Activated CD4-positive, alpha-beta T cell treated with anti-CD3 and anti-CD28 coated beads, Interleukin-2, amount 50 U/mL, for 16 hours (primary cell): ENCODE data around the gene FCER2.
A peak's percentile ranks its signal among the peaks of the same experiment; 100 is the strongest.
"Not testable (repeated sequence)": the region's sequence is repeated elsewhere in the genome, so short reads cannot be mapped to it uniquely, and the experiment has no call there.

Experiments used
- DNase-seq: peaks from one replicate; pipeline ENCODE4 v3.0.0-alpha.2; 2020

Gene FCER2, protein sequence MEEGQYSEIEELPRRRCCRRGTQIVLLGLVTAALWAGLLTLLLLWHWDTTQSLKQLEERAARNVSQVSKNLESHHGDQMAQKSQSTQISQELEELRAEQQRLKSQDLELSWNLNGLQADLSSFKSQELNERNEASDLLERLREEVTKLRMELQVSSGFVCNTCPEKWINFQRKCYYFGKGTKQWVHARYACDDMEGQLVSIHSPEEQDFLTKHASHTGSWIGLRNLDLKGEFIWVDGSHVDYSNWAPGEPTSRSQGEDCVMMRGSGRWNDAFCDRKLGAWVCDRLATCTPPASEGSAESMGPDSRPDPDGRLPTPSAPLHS

DNA sequence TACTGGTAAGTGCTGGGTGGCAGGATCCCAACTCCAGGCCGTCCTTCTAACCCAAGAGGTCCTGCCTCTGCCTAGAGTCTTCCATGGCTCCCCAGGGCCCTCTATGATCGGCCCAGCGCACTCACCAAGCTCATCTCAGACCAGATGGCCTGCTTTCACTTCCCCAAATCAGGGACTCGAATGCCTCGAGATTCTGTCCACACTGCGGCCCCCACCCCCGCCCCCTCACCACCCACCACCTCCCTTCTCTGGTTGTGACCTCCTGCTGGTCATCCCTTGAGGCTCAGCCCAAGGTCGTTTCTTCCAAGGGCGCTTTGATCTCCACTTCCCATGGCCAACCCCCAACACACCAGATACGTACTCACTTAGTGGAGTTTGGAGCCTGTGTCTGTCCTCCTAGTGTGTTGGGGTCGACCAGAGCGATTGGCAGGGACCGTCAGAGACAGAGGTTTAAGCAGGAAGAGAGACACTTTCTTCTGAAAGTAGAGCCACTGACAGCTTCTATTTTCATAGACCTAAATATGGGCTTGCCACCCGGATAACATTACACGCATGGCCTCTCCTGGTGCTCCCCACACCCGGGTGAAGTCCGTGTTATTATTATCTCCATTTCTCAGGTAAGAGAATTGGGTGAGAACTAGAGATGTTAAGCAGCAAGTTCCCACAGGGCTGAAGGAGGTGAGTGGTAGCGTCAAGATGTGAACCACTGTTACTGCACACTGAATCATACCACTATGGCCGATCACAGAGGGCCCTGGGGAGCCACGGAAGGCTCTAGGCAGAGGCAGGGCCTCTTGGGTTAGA is at the start of gene FCER2:
TSS of gene FCER2 (minus strand) at position 478 of the 804 bp plus-strand sequence. CDS start 2,371 bp downstream, outside the sequence.
- no peak for DNase-seq

DNA sequence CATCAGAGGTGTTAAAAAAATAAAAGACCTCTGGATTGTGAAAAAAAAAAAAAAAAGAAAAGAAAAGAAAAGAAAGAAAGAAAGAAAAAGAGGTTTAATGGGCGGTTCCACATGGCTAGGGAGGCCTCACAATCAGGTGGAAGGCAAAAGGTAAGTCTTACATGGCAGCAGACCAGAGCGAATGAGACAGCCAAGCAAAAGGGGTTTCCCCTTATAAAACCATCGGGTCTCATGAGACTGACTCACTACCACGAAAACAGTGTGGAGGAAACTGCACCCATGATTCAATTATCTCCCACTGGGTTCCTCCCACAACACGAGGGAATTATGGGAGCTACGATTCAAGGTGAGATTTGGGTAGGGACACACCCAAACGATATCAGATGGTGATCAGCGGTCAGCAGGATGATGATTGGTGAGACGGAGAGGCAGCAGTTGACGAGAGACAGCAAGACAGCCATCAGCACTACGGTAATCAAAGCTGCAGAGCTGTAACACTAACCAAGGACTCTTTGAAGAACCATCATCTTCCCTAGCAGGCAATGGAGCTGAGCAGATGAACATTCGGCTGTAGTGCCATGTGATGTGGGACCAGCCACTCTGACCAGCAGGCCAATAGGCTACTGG is 49.3 kb upstream of the FCER2 start:
- DNase-seq, result peak; percentile 59

DNA sequence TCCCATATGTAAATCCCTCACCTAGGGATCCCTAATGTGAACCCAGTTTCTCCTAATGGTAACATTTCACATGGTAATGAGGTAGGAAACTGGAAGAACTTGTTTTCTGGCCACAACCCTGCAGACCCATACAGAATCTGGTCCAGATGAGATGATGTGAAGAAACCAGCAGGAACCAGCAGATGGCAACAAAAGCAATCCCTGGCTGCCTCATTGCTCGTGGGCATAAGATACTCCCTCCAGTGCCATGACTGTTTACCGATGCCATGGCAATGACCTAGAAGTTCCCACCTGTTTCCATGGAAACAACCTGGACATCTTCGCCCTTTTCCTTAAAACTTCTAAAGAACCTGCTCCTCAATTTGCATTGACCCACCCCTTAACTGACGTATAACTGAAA is 46.8 kb upstream of the FCER2 start:
- no peak for DNase-seq

DNA sequence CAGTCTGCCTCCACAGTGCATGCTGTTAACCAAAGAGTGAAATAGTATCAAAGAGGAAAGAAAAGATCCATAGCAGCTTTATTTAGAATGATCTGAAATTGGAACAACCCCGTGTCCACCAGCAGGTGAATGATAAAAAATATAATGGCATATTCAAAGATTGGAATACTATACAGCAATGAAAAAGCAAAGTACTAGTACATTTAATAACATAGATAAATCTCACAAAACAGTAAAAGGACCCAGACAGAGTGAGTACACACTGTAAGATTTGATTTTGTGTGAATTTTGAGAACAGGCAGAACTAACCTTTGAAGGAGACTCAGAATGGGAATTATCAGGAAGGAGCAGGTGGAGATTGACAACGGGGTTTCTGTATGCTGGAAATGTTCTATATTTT is 46.2 kb upstream of the FCER2 start:
- DNase-seq, result no peak

DNA sequence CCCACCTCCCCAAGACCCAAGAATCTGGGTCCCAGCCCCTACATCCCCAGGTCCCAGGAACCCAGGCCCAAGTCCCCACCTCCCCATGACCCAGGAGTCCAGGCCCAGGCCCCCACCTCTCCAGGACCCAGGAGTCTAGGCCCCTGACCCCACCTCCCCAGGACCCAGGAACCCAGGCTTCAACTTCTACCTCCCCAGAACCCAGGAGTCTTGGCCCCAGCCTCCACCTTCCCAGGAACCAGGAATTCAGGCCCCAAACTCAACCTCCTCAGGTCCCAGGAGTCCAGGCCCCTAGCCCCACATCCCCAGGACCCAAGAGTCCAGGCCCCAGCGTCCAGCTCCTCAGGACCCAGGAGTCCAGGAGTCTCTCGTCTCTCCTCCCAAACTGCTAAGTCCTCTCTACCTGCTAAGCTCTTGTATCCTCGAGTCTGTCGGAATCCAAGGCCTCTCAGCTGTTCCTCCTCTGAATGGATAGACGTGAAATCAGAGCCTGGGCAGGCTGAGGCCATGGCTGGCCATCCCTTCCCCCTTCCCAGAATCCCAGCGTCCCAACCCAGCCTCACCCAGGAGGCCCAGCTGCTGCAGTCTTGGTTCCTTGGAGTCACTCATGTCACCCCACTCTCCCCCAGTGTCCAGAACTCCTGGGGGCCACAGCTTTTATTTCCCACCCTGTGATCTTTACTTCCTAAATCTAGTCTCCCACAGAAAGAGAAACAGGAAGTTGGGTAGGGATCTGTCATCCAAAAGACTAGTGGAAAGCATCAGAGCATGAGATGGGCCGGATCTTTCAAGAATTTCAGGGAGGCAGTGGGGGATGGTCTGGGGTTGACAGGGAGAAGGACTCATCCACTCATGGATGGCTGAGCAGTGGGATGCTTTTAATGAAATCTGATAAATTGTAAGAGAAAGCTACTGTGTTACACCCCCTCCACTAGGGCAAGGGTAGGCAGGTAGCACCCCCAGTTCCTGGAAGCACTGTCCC is 45.3 kb upstream of the FCER2 start, which contains the start of gene CD209:
TSS of gene CD209 (minus strand) at position 632 of the 982 bp plus-strand sequence. CDS start at position 609, 23 bp downstream.
- DNase-seq, result no peak

DNA sequence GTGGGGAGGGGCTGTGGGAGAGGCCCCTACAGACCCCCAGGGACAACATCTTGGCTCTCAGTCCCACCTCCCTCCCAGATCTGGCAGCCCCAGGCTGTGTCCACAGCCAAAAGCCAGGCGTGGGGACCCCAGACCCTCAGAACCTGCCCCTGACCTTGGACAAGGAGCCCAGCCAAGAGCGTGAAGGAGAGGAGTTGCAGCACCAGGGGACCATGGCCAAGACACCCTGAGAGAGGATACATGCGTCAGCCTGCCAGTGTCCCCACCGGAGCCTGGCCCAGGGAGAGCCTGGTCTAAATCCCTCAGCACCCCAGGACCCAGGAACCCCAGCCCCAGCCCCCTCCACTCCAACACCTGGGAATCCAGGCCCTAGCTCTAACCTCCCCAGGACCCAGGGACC is 44.4 kb upstream of the FCER2 start:
- not testable (repeated sequence) for DNase-seq

DNA sequence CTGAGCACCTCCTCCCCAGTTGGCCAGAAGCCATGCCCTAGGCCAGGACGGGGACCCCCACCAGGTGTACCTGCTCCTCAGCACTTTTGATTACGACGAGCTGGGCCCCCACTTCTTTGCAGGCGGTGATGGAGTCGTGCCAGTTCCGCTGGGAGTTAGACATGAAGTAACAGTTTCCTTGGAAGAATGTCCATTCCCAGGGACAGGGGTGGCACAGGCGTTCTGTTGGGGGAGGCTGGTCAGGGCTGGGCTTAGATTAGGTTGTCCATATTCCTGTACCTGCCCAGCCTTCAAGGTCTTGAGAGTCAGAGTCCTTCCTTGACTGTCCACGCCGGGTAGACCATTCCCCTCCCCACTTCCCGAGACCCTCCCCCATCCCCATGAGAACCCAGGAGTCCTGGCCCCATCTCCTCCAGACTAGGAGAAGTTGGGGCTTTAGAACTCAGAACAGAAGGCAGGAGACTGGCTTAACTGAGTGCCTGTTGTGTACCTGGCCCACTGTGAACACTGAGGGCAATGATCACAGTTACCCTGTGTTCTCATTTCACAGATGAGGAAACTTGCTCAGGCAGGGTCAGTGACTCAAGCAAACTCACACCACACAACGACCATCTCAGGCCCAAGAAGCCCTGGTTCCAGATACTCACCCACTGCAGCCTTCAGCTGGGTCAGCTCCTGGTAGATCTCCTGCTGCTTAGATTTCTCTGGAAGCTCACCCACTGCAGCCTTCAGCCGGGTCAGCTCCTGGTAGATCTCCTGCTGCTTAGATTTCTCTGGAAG is 43.1 kb upstream of the FCER2 start:
- no peak for DNase-seq

DNA sequence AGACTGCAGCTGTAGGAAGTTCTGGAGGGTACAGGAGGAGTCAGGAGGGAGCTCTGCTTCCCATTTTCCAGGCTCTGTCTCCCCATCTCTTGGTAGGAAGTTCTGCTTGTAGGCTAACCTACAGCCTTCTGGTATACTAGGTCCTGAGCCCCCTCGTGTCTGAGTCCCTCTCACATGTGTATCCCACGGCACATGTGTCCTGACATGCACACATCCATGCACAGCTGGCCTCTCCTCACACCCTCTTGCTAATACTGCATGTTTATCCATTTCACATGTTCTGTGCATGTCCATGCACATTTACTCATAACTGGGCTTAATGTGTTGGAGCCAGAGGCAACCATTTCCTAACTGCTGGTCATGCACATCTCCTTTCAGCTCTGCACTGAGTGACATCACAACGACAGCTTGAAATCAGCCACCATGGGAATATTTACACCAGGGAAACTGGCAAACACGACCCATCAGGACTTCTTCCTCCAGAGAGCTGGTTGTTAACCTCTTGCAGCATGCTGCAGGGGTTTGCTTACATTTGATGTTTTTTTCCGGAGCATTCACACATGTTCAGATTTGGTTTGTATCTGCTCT is 42.4 kb upstream of the FCER2 start:
- DNase-seq, result no peak

DNA sequence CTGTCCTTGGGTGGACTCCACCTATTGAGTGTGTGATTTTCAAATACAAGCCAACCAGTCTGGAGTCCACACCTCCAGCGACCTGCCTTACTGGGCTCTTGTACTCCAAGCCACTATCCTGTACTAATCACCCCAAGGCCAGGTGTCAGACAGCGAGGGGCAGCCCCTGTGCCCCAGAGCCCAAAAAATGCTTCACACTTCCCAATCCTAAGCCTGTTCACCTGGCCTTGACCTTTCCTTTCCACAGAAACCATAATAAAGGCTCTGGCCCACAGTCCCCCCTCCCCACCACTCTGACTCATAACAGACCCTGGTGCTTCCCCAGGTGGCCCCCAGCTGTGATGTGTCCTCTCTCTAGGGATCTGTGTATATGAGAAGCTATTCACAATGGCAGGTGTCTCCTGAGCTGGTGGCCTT is 41.5 kb upstream of the FCER2 start:
- no peak for DNase-seq

DNA sequence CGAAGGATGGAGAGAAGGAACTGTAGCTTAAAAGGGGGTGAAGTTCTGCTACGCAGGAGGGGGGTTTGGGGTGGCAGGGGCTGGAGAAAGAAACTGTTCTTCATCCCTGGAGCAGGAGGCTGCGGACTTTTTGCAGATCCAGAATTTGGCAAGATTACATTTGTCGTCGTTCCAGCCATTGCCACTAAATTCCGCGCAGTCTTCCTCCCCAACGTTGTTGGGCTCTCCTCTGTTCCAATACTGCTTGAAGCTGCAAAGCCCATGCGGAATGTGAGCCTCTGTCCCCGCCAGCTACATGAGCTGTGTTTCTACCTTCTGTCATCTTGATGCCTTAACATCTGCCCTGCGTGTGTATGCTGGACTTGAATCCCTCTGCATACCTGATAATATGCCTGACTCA is 41.1 kb upstream of the FCER2 start:
- DNase-seq, result no peak

DNA sequence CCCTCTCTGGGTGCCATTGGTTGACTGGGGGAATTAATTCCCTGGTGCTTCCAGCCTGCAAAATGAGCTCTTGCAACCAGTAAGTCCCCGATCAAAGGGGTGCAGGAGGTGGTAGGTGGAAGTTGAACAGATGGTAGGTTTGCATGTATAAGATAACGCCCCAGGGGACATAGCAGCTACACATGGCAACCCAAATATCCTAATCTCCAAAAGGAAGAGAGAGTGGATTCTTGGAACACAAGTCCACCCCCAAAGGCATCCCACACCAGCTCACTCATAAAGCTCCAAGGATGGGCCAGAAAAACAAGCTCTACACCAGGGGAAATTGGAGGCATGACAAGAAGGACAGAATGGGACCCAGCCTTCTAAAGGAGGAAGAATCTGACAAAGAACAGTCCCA is 40.6 kb upstream of the FCER2 start:
- DNase-seq, result no peak

DNA sequence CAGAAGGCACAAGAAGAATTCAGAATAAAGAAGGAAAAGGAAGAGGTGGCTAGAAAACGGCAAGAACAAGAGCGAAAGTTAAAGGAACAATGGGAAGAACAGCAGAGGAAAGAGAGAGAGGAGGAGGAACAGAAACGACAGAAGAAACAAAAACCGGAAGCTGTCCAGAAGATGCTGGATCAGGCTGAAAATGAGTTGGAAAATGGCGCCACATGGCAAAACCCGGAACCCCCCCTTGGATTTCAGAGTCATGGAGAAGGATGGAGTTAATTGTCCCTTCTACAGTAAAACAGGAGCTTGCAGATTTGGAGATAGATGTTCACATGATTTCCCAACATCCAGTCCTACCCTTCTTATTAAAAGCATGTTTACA is 38.7 kb upstream of the FCER2 start:
- DNase-seq, result no peak

DNA sequence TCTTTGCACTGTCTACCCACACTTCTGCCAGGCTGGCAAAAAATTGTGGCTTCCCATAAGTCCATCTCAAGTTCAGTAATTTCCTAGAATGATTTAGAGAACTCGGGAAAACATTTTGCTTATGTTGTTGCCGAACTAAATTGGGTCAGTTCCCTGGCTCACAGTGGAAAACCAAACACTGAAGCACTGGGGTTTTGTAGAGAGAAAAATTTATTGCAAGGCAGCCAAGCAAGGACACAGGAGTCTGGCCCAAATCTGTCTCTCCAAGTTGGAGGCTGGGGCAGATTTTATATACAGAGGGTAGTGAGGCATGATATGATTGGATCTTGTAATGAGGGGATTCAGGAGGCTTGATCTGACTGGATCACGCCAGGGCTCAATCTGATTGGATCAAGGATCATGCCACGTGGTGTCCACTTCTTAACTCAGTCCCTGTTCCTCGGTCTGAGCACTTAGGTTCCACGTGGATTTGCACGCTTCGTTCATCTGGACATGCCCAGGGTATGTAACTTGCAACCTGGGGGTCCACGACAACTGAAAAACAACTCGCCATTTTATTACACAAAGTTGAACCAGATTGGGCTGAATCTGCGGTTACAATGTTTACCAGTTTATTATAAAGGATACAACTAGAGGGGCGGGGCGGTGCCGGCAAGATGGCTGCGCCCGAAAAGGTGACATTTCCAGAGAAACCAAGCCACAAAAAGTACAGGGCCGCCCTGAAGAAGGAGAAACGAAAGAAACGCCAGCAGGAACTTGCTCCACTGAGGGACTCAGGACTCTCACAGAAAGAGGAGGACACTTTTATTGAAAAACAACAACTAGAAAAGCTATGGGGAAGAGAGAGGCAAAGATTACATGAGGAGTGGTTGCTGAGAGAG is 38.1 kb upstream of the FCER2 start:
- no peak for DNase-seq

DNA sequence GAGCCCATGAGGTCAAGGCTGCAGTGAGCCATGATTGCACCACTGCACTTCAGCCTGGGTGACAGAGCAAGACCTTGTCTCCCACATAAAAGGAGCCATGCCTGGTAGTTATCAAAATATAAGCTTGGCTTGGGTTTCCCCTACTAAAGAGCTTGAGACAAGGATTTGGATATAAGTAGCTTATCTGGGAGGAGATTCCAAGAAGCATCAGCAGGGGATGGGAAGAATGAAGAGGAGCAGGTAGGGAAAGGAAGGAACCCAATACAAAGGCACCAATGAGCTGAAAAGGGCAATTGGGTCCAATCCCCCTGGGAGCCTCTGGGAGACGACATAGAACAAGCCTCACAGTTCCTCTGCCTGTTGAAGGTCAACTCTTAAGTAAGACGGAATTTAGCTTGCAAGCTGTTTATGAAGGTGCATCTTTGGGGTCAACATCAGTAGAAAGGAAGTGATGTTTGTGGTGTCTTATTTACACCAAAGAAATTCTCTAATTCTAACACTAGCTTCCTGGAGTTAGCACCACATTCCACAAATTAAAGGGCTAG is 37.4 kb upstream of the FCER2 start:
- no peak for DNase-seq

DNA sequence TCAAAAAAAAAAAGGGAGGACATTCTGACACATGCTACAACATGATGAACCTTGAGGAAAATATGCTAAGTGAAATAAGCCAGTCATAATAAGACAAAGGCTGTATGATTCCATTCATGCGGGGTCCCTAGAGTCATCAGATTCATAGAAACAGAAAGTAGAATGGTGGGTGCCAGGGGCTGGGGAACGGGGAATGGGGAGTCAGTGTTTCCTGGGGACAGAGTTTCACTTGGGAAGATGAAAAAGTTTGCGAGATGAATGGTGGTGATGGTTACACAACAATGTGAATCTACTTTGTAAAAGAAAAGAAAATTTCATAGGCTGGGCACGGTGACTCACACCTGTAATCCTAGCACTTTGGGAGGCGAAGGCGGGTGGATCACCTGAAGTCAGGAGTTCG is 36.1 kb upstream of the FCER2 start:
- DNase-seq, result no peak

DNA sequence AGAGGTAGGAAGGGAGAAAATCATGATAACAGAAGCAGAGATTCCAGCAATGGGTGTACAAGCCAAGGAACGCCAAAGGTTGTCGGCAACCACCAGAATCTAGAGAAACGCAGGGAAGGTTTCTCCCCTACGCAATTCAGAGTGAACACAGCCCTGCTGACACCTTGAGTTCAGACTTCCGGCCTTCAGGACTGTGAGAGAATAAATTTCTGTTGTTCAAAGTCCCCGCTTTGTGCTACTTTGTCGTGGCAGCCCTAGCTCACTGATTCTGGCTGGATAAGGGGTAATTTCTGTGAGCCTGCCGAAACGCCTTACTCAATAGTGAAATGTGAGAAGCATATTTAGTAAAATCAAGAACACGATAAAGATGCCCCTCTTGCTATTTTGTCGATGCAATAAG is 35.3 kb upstream of the FCER2 start:
- no peak for DNase-seq

DNA sequence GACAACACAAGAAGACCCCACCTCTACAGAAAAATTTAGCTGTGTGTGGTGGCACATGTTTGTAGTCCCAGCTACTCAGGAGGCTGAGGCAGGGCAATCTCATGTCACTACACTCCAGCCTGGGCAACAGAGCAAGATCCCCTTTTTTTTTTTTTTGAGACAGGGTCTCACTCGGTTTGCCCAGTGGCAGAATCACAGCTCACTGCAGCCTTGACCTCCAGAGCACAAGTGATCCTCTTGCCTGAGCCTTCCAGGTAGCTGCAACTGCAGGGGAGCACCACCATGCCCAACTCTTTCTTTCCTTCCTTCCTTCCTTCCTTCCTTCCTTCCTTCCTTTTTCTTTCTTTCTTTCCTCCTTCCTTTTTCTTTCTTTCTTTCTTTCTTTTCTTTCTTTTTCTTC is 34.2 kb upstream of the FCER2 start:
- DNase-seq, result no peak

DNA sequence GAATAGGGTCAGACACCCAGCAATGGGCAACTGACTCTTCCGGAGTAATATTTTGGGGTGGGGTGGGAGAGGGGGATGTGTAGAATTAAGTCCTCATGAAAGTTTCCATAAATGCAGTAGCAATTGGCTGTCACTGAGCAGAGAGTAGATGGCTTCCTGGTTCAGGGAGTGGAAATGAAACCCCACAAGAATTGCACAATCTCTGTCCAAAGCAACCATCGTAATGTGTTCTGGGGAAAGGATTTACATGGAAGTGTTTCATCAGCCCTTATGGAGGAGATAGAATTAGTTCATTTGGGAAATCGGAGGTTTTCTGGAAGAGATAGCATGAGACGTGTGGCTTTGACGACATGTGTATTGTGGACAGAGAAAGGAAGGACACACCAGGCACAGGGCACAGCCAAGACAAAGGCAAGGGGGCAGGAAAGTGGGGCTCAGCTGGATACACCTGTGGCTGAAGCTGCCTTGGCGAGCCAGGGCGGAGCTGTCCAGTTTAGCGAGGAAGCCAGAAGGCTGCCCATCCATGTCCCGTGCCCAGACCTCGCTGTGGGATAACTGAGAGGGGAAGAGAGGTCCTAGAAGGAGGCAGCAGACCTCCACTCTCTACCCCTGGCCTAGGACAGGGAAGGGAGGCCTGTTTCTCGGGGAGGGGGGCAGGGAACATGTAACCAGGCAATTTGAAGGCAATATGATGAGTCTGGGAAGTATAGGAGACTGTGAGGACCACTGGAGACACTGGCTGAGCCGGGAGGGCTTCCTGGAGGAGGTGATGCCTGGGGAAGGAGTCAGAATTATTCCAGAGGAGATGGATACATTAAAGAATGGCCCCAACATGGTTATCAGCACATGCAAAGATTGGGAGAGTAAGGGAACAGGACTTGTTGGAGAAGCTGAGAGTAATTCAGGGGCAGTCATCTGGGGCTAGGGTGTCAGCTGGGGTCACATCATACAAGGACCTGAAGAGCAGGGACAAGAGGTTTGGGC is 32.6 kb upstream of the FCER2 start:
- DNase-seq, result no peak

DNA sequence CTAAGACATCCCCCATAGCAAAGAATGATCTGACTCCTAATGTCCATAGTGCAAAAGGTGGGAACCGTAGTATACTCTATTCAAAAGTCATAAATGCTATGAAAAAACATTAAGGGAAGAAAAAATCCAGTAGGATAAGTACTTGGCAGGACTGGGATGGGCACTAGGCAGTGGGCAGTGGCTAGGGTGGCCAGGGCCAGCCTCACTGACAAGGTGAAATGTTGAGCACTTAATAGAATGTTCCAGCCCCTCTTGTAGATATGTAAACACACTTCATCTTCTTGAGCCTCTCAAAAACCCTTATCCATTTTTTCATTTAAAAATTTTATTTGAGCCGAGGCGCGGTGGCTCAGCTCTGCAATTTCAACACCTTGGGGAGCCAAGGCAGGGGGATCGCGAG is 31.4 kb upstream of the FCER2 start:
- no peak for DNase-seq
